Liver (tissue), 3 donors: Measurements from ENCODE around the gene OR52N1.

Source experiments
- EGR1 ChIP-seq, 2 donors: IDR thresholded peaks; 2 replicates each; pipeline ENCODE4 v1.6.1; 2016 to 2018; ENCODE audit warnings: antibody characterized with exemption in 2 of 2, low read depth in 2 of 2
- HNF4A ChIP-seq, 2 donors: conservative IDR thresholded peaks; 2 replicates each; pipeline ENCODE4 v1.6.1; 2016; ENCODE audit warnings: antibody characterized with exemption in 2 of 2, mild to moderate bottlenecking in 2 of 2
- JUND ChIP-seq, 2 donors: IDR thresholded peaks; 2 replicates each; pipeline ENCODE4 v1.6.1; 2016; ENCODE audit warnings: antibody characterized with exemption in 2 of 2
- RAD21 ChIP-seq, 2 donors: IDR thresholded peaks; 2 replicates each; pipeline ENCODE4 v1.6.1; 2016; ENCODE audit warnings: antibody characterized with exemption in 2 of 2, mild to moderate bottlenecking in 2 of 2
- SP1 ChIP-seq: IDR thresholded peaks from 2 replicates; pipeline ENCODE4 v1.6.1; 2018; ENCODE audit warnings: antibody characterized with exemption, mild to moderate bottlenecking
- TAF1 ChIP-seq: conservative IDR thresholded peaks from 2 replicates; pipeline ENCODE4 v1.6.1; 2016; ENCODE audit warnings: antibody characterized with exemption, mild to moderate bottlenecking
- YY1 ChIP-seq: IDR thresholded peaks from 2 replicates; pipeline ENCODE4 v1.6.1; 2016; ENCODE audit warnings: antibody characterized with exemption, mild to moderate bottlenecking
- TF ChIP-seq, protein P1 (sequence below): fragments of 150-350 bp; IDR thresholded peaks from 2 replicates; pipeline ENCODE4 v1.5.1; 2017; ENCODE audit warnings: improper control_type of control experiment, low read depth, low read length; ENCODE audit not compliant: missing input control
- TF ChIP-seq, protein P2 (sequence below): IDR thresholded peaks from 2 replicates; pipeline ENCODE4 v1.6.1; 2016; ENCODE audit warnings: antibody characterized with exemption
- TF ChIP-seq, protein P3 (sequence below): IDR thresholded peaks from 2 replicates; pipeline ENCODE4 v1.6.1; 2016; ENCODE audit warnings: antibody characterized with exemption
- donor health status: healthy.
- donor health status: healthy.

DNA sequence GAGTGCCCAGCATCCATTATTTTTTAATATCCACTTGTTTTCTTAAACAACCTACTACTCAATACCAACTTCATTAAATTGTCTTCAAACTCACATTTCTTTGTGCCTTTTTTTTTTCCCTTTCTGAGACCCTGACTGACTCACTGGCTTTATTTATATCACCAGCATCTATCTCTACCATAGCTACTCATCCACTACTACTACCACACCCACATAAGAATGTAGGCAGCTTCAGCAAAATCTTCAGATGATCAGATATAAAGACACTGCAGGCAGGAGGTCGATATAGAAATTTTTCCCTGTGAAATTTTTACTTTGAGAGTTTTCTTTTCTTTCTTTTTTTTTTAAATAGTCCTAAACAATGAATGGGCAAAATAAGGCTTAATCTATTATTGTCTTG is 52.6 kb downstream of the OR52N1 start:
- TF ChIP-seq, protein P1, sequence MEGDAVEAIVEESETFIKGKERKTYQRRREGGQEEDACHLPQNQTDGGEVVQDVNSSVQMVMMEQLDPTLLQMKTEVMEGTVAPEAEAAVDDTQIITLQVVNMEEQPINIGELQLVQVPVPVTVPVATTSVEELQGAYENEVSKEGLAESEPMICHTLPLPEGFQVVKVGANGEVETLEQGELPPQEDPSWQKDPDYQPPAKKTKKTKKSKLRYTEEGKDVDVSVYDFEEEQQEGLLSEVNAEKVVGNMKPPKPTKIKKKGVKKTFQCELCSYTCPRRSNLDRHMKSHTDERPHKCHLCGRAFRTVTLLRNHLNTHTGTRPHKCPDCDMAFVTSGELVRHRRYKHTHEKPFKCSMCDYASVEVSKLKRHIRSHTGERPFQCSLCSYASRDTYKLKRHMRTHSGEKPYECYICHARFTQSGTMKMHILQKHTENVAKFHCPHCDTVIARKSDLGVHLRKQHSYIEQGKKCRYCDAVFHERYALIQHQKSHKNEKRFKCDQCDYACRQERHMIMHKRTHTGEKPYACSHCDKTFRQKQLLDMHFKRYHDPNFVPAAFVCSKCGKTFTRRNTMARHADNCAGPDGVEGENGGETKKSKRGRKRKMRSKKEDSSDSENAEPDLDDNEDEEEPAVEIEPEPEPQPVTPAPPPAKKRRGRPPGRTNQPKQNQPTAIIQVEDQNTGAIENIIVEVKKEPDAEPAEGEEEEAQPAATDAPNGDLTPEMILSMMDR = no peak
- TF ChIP-seq YY1 (no peak), JUND (IDR thresholded peaks at IDR 0.05) (no peak), RAD21 (IDR thresholded peaks at IDR 0.05) (no peak), SP1 (no peak), EGR1 (IDR thresholded peaks at IDR 0.05; ENCODE audit: low read depth in 2 of 2) (no peak), HNF4A (conservative IDR thresholded peaks at IDR 0.05) (no peak), TAF1 (no peak)
- TF ChIP-seq, protein P2, sequence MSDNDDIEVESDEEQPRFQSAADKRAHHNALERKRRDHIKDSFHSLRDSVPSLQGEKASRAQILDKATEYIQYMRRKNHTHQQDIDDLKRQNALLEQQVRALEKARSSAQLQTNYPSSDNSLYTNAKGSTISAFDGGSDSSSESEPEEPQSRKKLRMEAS = no peak
- TF ChIP-seq, protein P3, sequence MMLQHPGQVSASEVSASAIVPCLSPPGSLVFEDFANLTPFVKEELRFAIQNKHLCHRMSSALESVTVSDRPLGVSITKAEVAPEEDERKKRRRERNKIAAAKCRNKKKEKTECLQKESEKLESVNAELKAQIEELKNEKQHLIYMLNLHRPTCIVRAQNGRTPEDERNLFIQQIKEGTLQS = no peak
